Measurements from ENCODE around the gene FUT2. TPM values are rescaled to one million over a fixed set of nuclear protein-coding genes. Genes with fewer than 3 reads are reported as not detected.

The FUT2 gene
- total RNA-seq (not detected), total RNA-seq (0 to 0.13 (median 0) reads per million in 172 experiments)
- 0.91 TPM for polyA plus RNA-seq (2013, experiment 1 of 2)
- 1.3 TPM for polyA plus RNA-seq (2013, experiment 2 of 2)

GRCh38 chr19:48695743-48696352 lies at the start of gene FUT2:
Gene FUT2, plus strand, starts transcription at chr19:48695971. Its CDS starts 6,986 bp downstream, at chr19:48702957.
- H3K4me1 ChIP-seq (ENCODE audit: insufficient read depth, low read length), result peaks cover 10% of the 10 kb centered on the region
- DNase-seq, result no peak
- Mint-ChIP-seq H3K36me3 (ENCODE audit: low read depth) (peaks cover 4% of the 10 kb centered on the region), H3K4me3 (peak within 1 kb of the TSS; percentile 3), H3K27ac (no peak within 1 kb of the TSS), H3K27me3 (peaks cover 16% of the 10 kb centered on the region), H3K4me1 (ENCODE audit: low read depth) (peaks cover 9% of the 10 kb centered on the region), H3K9me3 (no peaks in the 10 kb centered on the region)
- intact Hi-C loops (cut with DNase I, micrococcal nuclease), result no loop called here
- peaks cover 12 to 18% of the 10 kb centered on the region in 2 experiments for H3K27me3 ChIP-seq (ENCODE audit: control insufficient read depth in 1 of 2, insufficient read depth in 2 of 2, low read length in 2 of 2)
- TF ChIP-seq CTCF (IDR thresholded peaks at IDR 0.05), result no peak
- no peak within 1 kb of the TSS for H3K27ac ChIP-seq (ENCODE audit: low read depth in 1 of 2, low read length in 2 of 2)
- ChIA-PET CTCF (no interaction called here), POLR2A (interaction anchor here (1.2 to 1.3 kb wide), 2 partner anchors 18 to 43 kb away, joined by 3 to 6 read pairs; no protein-coding TSS in a partner anchor)
- H3K4me3 ChIP-seq (ENCODE audit: low read length), result peak within 1 kb of the TSS; percentile 15
- ATAC-seq (ENCODE audit: poor library complexity), result no peak
- H3K36me3 ChIP-seq (ENCODE audit: insufficient read depth, low read length), result no peaks in the 10 kb centered on the region
- H3K9me3 ChIP-seq (ENCODE audit: control insufficient read depth in 1 of 2, insufficient read depth in 1 of 2, low read length in 2 of 2), result no peaks in the 10 kb centered on the region

- Mint-ChIP-seq H3K4me1 (ENCODE audit: low read depth) (peaks cover 54% of the 10 kb centered on the region), H3K27me3 (no peaks in the 10 kb centered on the region), H3K9me3 (no peaks in the 10 kb centered on the region), H3K27ac (peak within 1 kb of the TSS; percentile 91), H3K4me3 (peak within 1 kb of the TSS; percentile 85), H3K36me3 (ENCODE audit: low read depth) (no peaks in the 10 kb centered on the region)
- peak; percentile 84 for TF ChIP-seq CTCF (IDR thresholded peaks at IDR 0.05)
- Histone ChIP-seq H3K27me3 (ENCODE audit: control insufficient read depth in 1 of 2, insufficient read depth in 2 of 2, low read length in 2 of 2) (no peaks in the 10 kb centered on the region), H3K27ac (ENCODE audit: low read depth in 1 of 2, low read length in 2 of 2) (peak within 1 kb of the TSS; percentile 78 to 96), H3K4me1 (ENCODE audit: insufficient read depth, low read length) (peaks cover 48% of the 10 kb centered on the region), H3K4me3 (ENCODE audit: low read length) (peak within 1 kb of the TSS; percentile 71), H3K9me3 (ENCODE audit: control insufficient read depth in 1 of 2, insufficient read depth in 1 of 2, low read length in 2 of 2) (no peaks in the 10 kb centered on the region), H3K36me3 (ENCODE audit: insufficient read depth, low read length) (no peaks in the 10 kb centered on the region)
- ChIA-PET CTCF (interaction anchor here (0.6 to 2.4 kb wide), 14 partner anchors 9 to 256 kb away, joined by 3 to 19 read pairs (median 4); partner anchors contain the start of genes DBP and RPL18), POLR2A (interaction anchor here (0.5 to 2.4 kb wide), 21 partner anchors 9 to 347 kb away, joined by 3 to 43 read pairs (median 4); partner anchors contain the start of genes DBP, GYS1, RPL18 and RUVBL2)
- ATAC-seq (ENCODE audit: poor library complexity) (peak; percentile 80), DNase-seq (peak; percentile 88 to 96 (median 92))
- intact Hi-C loops (cut with DNase I, micrococcal nuclease), result loop anchor here (1.0 to 5.0 kb wide), 10 partner anchors 8 to 321 kb away; partner anchors contain the start of genes FTL (in 1 of the 2) and HSD17B14 (in 1 of the 2)
These were observed 49.6 kb upstream of the FUT2 start, which contains the start of gene CA11 for GRCh38 chr19:48646001-48646721. Gene CA11, minus strand, starts transcription at chr19:48646187. Its CDS starts 555 bp downstream, at chr19:48645632.

GRCh38 chr19:48646722-48647216 lies 49.0 kb upstream of the FUT2 start:
- H3K4me3 ChIP-seq (ENCODE audit: low read length), result peak overlapping the region; percentile 71
- no peaks in the 10 kb centered on the region for H3K36me3 ChIP-seq (ENCODE audit: insufficient read depth, low read length)
- no peaks in the 10 kb centered on the region for H3K9me3 ChIP-seq (ENCODE audit: control insufficient read depth in 1 of 2, insufficient read depth in 1 of 2, low read length in 2 of 2)
- TF ChIP-seq CTCF (IDR thresholded peaks at IDR 0.05), result no peak
- Mint-ChIP-seq H3K27ac (peak overlapping the region; percentile 91), H3K4me3 (peak overlapping the region; percentile 85), H3K4me1 (ENCODE audit: low read depth) (peaks cover 54% of the 10 kb centered on the region), H3K36me3 (ENCODE audit: low read depth) (no peaks in the 10 kb centered on the region), H3K27me3 (no peaks in the 10 kb centered on the region), H3K9me3 (no peaks in the 10 kb centered on the region)
- peak overlapping the region; percentile 78 to 96 for H3K27ac ChIP-seq (ENCODE audit: low read depth in 1 of 2, low read length in 2 of 2)
- no peak for DNase-seq
- intact Hi-C loops (cut with DNase I, micrococcal nuclease), result loop anchor here (1.0 to 5.0 kb wide), 10 partner anchors 8 to 321 kb away; partner anchors contain the start of genes FTL (in 1 of the 2) and HSD17B14 (in 1 of the 2)
- ChIA-PET CTCF (interaction anchor here (1.0 to 2.4 kb wide), 9 partner anchors 9 to 256 kb away, joined by 3 to 19 read pairs (median 5); partner anchors contain the start of genes DBP and RPL18), POLR2A (interaction anchor here (0.9 to 2.4 kb wide), 14 partner anchors 10 to 346 kb away, joined by 3 to 43 read pairs (median 8); partner anchors contain the start of genes DBP, GYS1, RPL18 and RUVBL2)
- peaks cover 48% of the 10 kb centered on the region for H3K4me1 ChIP-seq (ENCODE audit: insufficient read depth, low read length)
- no peaks in the 10 kb centered on the region for H3K27me3 ChIP-seq (ENCODE audit: control insufficient read depth in 1 of 2, insufficient read depth in 2 of 2, low read length in 2 of 2)
- ATAC-seq (ENCODE audit: poor library complexity), result no peak
